GM03348 (cell line): Measurements from ENCODE around the gene SFMBT1.
"Not testable (repeated sequence)": the region's sequence is repeated elsewhere in the genome, so short reads cannot be mapped to it uniquely, and the experiment has no call there.

Source experiments
- DNase-seq: peaks from one replicate; pipeline ENCODE4 v3.0.0; 2012; ENCODE audit warnings: low spot score

The SFMBT1 gene

DNA sequence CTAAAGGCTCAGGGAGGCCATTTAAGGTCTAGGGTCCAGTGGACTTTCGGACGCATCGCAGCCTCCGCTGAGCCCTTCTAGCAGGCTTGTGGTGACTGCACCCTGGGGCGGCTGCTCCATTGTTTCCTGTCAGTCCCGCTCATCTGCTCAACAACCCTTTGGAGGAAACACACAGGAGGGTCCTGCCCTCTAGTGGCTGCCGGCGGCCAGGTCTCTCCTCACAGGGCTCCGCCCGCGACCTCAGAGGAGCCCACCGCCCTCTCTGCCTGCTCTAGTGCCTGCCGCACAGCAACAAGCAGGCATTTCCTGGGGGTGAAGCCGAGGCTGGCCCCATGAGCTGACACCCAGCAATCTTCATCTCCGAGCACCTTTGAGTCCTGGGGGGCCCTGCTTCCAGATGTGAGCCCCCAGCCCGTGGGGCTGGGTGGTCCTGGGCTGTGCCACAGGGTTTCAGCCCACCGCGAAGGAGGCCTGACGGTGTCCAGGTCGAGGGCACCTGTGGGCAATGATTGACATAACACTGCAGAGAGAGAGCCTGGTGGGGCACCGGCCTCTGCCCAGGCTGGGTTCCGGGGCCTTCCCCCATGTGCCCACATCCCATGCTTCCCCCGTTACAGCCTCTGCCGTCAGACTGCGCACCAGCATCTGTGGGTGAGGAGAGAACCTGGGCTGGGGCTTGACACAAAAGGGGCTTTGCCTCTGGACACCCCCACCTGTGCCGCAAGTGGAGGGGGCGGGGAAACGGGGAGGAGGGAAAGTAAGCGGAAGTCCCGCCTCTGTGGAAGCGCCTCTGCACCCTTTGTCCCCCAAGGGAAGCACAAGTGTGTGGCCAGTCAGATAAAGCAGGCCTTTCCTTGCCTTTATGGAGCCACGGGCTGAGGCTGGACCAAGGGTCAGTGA lies 27.0 kb upstream of the SFMBT1 start:
- peak; percentile 92 for DNase-seq

DNA sequence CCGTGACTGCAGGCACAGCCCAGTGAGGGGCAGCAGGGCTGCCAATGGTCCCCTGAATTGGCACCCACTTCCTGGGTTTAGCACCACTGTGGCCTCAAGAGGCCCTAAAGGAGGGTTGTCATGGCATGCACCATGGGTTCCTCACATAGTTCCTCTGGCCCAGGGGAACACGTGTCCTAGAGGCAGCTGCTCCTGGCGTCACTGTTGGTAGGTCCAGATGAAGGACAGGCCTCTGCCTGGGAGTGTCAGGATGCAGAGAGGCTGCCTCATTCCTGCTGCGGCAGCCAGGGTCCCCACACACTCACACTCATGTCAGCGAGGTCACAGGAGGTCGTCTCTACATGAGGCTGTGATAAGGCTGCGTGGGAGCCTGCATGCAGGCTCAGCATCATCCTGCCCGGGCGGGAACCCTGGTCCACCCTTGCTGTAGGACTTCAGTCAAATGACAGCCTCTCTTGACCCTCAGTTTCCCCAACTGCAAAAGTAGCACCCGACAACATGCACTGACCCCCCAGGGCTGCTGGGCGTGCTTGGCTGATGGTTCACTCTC lies 26.1 kb upstream of the SFMBT1 start:
- no peak for DNase-seq

DNA sequence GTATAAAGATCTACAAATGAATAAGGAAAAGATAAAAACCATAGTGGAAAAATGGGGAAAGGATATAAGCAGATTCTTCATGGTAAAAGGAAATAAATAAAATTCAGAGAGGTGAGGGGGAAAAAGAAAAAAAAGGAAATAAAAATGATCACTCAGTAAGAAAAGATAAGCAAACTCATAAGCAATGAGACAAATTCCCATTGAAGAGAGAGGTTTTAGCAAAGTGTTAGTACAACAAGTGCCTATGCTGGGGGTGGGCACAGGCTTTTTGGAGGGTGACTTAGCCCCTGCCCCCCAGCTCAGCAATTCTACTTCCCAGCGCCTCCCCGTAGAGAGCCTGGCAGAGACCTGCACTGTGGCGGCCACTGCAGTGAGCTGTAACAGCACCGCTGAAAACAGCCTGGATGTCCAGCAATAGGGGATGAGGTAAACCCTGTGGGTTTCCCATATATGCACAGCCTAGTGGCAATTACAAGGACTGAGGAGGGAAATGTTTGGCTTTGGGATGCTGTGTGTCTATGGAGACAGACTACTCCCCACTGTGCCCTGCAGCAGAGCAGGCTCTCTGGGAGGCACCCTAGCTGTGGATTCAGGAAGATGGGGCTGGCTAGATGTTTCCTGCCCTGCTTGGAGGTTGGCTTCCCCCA lies 23.7 kb upstream of the SFMBT1 start:
- DNase-seq, result no peak

DNA sequence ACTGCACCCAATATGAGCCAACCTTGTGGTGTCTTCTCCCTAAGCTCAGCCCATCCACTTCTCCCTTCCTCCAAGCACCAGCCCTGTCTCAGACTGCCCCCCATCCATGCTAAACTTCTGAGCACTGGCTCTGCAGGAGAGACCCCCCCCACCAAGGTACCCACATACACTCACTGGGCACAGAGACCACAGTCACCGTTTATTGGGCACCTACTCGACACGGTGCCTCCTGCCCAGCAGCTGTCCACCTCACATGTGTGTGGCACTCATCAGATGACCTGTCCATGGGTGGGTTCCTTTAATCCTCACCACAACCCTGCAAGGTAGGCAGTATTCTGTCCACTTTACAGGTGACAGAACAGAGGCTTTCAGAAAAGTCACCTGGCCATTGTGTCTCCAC lies 22.3 kb upstream of the SFMBT1 start:
- no peak for DNase-seq

DNA sequence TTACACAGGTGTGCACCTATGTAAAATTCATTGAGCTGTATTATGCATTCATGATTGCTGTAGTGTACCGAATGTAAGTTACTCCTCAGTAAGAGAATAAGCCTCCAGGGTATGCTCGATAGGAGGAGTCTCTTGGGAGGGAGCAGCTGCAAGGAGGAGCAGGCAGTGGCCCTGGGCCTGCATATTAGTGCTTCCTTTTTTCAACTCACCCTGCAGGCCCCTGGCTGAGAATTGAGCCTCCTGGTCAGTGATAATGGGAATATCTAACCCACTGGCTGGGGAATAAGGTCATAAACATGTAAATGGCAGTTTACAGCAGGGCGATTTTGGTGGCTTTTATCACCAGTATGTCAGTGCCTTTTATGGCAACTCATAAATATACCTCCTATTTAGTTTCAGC lies 21.7 kb upstream of the SFMBT1 start:
- DNase-seq, result no peak

DNA sequence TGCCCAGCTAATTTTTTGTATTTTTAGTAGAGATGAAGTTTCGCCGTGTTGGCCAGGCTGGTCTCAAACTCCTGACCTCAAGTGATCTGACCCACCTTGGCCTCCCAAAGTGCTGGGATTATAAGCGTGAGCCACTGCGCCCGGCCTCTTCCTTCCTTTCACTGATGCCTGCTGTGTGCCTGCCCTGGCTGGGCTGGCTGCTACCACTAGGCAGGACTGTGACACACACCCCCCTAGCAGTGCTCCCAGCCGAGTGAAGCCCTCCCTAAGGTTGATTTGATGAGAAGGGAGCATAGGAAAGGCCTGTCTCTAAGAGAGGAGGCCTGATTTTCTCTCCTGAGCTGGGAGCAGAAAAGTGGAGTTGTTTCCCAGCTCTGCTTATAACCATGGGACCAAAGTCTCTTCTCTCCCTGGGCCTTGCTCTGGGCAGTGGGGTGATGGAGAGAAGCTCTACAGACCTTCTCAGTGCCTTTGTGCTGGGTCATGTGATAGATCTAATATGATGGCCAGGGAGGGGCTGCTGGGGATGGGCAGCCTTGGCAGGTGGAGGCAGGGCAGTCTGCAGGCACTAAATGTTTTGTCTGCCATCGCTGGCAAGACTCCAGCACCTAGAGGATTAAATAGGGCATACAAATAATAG lies 20.1 kb upstream of the SFMBT1 start:
- no peak for DNase-seq

DNA sequence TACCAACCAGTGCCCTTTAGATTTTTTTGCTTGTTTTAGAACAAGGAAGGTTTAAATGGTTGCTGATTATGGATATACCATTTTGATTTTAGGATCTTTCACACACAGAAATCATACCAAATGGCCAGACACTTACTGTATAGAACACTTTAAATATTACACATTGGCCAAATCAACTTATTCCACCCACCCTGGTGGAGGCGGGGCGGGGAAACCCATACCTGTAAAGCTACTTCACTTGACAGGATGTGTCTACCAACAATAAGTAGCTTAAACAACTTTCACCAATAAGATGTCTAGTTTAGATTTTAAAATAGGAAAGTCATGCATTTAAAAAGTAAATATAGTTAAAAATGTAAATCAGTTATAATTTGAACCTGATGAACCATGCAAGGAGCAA lies 17.0 kb upstream of the SFMBT1 start:
- DNase-seq, result no peak

DNA sequence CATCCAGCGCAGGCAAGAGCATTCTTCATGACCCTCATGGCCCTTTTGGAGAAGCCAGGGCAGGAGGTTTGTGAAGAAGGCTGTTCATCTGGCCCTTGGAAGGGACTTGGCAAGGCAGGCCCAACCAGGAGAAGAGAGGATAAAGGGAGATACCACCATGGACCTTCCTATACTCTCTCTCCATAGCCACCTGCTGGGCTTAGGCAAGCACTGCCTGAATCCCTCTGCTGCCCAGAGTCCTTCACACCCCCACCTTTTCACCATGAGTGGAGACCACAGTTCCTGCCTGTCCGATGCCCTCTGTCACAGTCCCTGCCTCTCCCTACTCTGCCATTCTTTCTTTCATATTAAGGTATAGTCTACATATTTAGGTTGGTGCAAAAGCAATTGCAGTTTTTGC lies 10.6 kb upstream of the SFMBT1 start:
- no peak for DNase-seq

DNA sequence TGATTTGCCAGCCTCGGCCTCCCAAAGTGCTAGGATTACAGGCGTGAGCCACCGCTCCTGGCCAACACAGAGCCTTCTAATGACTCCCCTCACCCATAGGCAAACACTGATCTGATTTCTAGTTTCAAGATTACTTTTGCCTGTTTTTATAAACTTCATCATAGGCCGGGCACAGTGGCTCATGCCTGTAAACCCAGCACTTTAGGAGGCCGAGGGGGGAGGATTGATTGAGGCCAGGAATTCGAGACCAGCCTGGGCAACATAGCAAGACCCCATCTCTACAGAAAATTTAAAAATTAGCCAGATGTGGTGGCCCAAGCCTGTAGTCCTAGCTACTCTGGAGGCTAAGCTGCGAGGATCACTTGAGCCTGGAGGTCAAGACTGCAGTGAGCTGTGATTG lies 8.4 kb upstream of the SFMBT1 start:
- not testable (repeated sequence) for DNase-seq

DNA sequence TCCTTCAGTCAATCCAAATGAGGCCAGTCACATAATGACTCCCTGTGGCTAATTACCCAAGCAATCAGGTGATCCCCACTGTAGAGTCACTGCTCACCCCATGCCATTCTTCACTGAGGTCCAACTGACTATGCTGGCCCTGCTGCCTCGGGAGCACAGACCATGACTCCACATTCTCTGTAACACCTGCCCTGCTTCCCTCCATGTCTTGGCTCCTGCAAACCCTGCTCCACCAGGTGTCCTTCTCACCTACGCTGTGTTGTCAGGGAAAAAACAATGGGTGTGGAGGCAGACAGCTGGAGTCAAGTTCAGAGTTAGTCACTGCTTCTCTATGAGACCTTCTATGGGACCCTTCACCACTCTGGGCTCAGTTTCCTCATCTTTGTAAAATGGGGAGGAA lies 6.1 kb upstream of the SFMBT1 start:
- no peak for DNase-seq

DNA sequence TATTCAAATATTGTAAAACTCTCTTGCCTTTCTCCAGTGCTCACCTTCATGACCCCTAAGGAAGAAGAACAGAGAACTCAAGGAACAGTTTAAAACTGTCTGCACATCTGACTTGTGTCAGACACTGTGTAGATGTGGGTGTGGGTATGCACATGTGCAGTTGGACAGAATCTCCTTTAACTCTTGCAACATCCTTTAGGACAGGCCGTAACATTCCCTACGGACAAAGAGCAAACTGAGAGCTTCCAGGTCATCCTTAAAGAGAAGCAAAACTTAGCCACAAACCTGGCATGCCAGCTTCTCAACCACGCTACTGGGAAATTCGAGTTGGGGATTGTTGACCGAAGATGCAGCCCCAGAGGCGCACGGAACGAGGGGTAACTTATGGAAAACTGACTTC lies 4.1 kb upstream of the SFMBT1 start:
- DNase-seq, result no peak

DNA sequence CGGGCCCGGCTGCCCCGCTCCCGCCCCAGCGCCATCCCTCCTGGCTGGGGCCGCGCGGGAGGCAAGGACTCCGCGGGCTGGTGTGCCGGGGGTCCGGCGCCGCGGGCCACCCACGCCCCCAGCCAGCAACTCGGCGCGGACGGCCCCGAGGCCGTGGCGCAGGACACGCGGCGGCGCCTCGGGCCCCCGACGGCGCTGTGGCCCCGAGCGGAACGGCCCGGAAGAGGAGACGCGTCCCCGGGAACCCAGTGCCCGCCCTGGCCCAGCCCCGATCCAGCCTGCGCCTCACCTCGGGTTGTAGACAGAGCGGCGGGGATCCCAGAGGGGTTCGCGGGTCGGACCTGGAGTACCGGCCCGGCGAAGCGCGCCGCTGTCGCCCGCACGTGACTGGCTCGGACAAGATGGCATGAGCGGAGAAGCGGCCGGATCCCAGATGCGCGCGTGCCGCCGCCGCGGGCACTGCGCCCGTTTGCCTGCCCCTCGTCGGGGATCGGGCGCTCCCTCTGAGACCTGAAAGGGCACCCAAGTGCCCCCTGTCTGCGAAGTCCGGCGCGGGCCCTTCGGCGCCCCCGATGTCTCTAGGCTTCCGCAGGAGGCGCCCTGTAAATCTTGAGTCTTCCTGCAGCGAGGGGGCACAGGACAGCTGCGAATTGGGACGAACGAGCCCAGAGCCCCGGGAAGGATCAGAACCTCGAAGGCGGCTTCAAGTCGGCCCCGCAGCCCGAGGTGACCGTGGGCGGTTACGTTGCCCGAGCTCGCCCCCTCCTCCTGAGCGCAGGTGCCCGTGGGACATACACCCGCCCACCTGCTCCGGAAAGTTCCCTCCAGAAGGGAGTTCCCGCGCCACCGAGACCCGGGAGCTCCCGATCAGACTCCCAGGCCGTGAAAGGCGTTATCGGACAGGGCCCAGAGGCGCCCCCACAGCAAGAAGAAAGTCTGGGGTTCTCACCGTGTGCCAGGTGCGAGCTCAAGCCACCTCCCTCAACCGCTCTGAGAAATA lies 598 bp upstream of the SFMBT1 start:
- DNase-seq, result no peak

DNA sequence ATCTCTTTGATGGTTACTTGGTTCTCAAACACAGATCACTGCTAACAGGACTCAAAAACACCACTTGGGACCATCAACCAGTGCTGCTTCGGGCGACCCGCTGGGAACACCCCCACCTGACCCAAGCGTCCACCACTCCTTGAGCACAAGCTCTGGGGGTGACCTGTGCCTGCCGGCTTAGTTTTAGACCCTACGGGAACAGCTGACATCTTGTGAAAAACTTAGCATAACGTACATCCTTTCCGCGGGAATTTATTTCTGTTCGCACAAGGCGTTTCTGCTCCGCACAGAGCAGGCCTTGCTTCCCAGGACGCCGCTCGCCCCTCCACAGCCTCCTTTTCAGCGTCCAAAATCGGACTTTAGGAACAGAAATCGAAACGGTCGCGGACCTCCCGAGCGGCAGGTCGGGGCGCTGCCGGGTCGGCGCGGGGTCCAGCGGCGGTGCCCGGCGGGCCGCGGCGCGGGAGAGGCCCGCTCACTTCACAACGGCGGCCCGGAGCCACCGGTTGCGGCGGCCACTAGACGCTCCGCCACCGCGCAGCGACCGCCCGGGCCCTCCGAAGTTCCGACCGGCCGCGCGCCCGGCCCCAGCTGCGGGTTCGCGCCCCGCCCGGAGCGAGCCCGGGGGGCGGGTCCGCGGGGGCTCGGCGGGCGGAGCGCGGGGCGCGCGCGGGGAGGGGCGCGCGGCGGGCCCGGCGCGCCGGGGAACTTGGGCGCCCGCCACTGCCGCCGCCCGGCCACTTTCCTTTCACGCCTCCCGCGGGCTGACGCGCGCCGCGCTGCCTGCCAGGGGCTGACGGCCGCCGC lies 959 bp downstream of the SFMBT1 start:
- DNase-seq, result peak; percentile 94

DNA sequence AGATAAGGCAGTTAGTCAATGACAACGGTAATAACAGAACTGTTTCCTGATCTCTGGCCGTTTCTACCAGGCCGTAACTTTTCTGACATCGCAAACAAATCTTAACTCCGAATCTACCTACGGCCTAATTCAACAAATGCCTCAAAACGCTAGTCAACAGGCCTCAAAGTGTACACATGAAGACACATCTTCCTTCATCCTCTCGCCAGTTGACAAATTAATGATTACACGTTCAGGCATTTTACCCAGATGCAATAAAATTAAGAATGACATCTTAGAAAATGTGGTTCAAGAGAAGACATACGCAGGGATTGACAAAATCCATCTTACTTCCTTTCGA lies 1.5 kb downstream of the SFMBT1 start:
- no peak for DNase-seq

DNA sequence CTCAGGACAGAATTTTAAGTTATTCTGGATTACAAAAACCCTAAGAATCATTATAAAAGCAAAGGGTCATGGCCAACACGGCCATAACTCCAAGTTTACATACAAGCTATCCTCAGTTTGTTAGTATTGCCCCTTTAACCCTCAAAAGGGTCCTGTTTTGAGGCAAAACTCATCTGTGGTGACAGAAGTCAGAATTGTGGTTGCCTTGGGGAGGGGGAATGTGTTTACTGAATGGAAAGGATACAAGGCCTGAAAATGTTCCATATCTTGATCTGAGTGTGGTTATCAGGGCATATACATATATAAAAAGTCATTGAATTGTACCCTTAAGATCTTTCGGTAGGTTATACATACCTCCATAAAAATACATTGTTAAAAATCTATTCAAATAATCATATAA lies 2.1 kb downstream of the SFMBT1 start:
- DNase-seq, result no peak

DNA sequence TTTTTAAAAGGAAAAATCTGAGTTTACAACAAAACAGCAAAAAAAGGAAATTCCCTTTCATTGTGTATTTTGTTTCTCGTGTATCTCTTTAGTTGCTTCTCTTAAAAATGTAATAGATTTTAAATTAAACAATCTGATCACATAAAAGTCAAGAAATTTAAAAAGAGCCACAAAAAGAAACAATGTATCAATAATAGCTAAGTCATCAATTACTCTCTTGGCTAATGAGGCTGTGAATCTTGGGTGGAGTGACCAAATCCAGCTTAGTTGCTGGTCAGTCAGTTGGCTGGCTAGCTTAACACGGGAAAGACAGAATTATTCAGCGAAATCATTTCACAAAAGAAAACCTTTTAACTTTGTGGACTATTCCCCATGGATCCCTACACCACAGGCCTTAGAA lies 3.2 kb downstream of the SFMBT1 start:
- DNase-seq, result no peak

DNA sequence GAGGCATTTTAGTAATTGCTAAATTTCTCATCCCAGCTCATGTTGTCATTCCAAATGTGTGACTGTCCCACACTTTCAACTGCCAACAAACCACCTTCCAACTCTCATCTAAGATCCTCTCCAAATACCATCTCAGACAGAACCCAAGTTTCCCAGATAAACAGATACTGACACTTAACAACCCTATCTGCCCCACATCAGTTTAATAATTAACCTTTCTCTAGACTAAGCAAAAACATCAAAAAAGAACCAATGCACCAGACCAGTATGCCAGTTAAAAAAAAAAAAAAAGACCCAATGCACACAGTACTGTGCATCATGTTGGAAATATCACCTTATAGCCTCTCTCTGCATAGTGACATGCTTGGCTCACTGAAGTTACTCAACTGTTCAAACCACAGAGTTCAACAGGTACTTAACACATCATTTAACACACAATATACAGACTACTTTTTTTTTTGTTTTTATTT lies 5.5 kb downstream of the SFMBT1 start:
- DNase-seq, result peak; percentile 60

DNA sequence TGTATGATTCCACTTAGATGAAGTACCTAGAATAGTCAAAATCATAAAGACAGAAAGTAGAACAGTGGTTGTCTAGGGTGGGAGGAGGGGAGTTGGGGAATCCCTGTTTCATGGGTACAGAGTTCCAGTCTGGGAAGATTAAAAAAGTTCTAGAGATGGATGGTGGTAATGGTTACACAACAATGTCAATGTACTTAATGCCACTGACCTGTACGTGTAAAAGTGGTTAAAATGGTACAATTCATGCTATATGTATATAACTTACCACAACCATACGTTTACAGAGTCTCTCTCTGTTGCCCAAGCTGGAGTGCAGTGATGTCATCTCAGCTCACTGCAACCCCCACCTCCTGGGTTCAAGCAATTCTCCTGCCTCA lies 6.5 kb downstream of the SFMBT1 start:
- DNase-seq, result no peak

DNA sequence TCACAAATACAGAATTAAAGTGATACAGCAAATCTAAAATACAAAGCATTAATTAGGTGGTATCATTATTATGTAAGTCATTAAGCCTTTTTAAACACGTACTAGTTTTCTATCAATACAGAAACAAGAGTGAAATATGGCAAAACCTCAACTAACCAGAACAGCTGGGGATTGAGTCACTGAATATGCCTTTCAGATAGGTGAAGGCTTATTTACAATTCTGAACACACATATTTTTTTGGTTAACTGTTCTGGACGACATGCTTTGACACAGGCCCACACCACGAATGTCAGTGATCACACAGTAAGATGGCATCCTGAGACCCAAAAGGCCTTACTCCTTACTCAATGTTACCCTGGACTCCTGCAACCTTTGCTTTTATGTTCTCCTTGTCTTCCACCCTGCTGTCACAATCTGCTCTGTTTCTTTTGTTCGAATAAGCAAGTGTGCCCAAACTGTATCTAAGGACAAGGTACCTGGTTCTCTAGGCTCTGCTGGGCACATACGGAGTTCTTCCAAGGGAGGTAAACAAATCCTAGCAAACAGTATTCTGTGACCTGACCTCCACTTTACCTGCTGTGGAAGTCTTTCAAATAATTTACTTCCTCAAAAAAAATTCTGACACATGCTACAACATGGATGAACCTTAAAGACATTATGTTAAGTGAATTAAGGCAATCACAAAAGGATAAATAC lies 7.0 kb downstream of the SFMBT1 start:
- no peak for DNase-seq
